Endothelial cell (in vitro differentiated cells): Measurements from ENCODE around the gene UBAC1. TPM values are rescaled to one million over a fixed set of nuclear protein-coding genes. Genes with fewer than 3 reads are reported as not detected.
"Not testable (repeated sequence)": the region's sequence is repeated elsewhere in the genome, so short reads cannot be mapped to it uniquely, and the experiment has no call there.

ENCODE experiments used
- DNase-seq: peaks from one replicate; pipeline ENCODE4 v3.0.0; 2021; ENCODE audit warnings: low spot score
- H3K27ac Mint-ChIP-seq: one replicate; pipeline ENCODE4 v1.8.0; 2021; ENCODE audit warnings: mixed read lengths, inconsistent platforms; ENCODE audit not compliant: unreplicated experiment
- H3K27me3 Mint-ChIP-seq: one replicate; pipeline ENCODE4 v1.8.0; 2021; ENCODE audit warnings: mild to moderate bottlenecking, moderate library complexity, mixed read lengths, inconsistent platforms; ENCODE audit not compliant: unreplicated experiment
- H3K36me3 Mint-ChIP-seq: one replicate; pipeline ENCODE4 v1.8.0; 2021; ENCODE audit warnings: mild to moderate bottlenecking, low read depth, mixed read lengths, inconsistent platforms; ENCODE audit not compliant: unreplicated experiment
- H3K4me1 Mint-ChIP-seq: one replicate; pipeline ENCODE4 v1.8.0; 2021; ENCODE audit warnings: mild to moderate bottlenecking, mixed read lengths, inconsistent platforms; ENCODE audit not compliant: unreplicated experiment
- H3K4me3 Mint-ChIP-seq: one replicate; pipeline ENCODE4 v1.8.0; 2021; ENCODE audit warnings: mild to moderate bottlenecking, mixed read lengths, inconsistent platforms; ENCODE audit not compliant: unreplicated experiment
- H3K9me3 Mint-ChIP-seq: one replicate; pipeline ENCODE4 v1.8.0; 2021; ENCODE audit warnings: mixed read lengths, inconsistent platforms; ENCODE audit not compliant: unreplicated experiment
- total RNA-seq: library from RNA; stranded (reverse); fragmentation: NEBNext Ultra II Directional; extraction: Animal tissue kit (Norgen Biotek cat#: 25700); gene quantifications from one replicate; pipeline ENCODE4 v1.2.1, GENCODE V29; 2021; ENCODE audit not compliant: unreplicated experiment
- TF ChIP-seq, protein P1 (sequence below): fragments of 200-600 bp; sonication (generic); IDR thresholded peaks from one replicate; pipeline ENCODE4 v1.5.0; 2021; ENCODE audit warnings: antibody characterized with exemption; ENCODE audit not compliant: unreplicated experiment

UBAC1 gene
- total RNA-seq, 1 donor from 2014 or later: 46.8 TPM

DNA sequence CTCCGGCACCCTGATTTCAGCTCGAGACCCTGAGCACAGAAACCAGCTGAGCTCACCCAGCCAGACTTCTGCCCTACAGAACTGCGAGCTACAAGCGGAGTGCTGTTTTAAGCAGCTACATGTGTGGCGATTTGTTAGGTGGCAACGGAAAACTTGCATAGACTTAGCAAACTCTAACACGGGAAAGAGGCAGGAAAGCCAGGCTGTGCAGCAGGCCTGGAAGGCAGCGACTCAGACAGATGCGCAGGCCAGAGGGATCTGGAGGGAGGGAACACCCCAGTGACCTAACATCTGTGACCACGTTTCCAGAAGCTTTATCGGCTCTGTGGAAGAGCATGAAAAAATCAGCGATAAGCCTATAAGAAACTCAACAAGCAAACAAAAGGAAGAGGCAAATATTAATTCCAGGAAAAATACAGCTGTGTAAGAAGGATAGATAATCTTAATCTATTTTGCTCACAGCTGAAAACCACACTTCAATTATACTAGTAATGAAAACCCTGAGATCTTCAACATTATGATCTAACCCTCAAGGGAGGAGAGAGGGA, 11.0 kb downstream of the UBAC1 start:
- Mint-ChIP-seq H3K36me3 (peaks cover 35% of the 10 kb centered on the region), H3K9me3 (no peaks in the 10 kb centered on the region), H3K4me3 (no peak overlapping the region), H3K27ac (no peak overlapping the region), H3K4me1 (no peaks in the 10 kb centered on the region), H3K27me3 (peaks cover 1% of the 10 kb centered on the region)
- TF ChIP-seq, protein P1, sequence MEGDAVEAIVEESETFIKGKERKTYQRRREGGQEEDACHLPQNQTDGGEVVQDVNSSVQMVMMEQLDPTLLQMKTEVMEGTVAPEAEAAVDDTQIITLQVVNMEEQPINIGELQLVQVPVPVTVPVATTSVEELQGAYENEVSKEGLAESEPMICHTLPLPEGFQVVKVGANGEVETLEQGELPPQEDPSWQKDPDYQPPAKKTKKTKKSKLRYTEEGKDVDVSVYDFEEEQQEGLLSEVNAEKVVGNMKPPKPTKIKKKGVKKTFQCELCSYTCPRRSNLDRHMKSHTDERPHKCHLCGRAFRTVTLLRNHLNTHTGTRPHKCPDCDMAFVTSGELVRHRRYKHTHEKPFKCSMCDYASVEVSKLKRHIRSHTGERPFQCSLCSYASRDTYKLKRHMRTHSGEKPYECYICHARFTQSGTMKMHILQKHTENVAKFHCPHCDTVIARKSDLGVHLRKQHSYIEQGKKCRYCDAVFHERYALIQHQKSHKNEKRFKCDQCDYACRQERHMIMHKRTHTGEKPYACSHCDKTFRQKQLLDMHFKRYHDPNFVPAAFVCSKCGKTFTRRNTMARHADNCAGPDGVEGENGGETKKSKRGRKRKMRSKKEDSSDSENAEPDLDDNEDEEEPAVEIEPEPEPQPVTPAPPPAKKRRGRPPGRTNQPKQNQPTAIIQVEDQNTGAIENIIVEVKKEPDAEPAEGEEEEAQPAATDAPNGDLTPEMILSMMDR: no peak
- DNase-seq: no peak

DNA sequence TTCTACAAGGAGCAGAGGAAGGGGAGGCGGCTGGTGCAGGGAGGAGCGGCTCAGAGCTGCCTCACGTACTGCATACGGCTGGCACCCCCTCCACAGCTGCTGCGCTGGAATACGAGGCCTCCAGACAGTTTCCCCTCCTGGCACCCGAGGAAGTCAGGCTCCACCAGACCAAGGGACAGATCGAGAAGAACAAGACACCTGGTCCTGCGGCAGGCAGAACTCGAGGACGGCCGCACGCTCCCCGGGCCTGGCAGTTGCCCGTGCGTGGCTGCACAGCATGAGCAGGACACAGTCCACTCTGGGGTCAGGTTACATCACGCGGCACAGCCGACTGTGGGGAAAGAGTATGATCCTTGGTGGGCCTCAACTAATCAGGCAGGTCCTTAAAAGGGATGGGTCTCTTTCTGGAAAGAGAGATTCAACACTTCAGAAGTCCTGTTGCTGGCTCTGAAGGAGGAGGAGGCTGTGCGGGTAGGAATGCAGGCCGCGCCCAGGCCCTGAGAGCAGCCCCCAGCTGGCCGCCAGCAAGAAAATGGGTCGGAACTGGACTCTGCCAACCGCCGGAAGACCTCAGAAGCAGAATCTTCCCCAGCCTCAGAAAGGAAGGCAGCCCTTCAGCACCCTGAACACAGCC, 11.6 kb downstream of the UBAC1 start:
- no peak overlapping the region for H3K27ac Mint-ChIP-seq
- no peak for DNase-seq

DNA sequence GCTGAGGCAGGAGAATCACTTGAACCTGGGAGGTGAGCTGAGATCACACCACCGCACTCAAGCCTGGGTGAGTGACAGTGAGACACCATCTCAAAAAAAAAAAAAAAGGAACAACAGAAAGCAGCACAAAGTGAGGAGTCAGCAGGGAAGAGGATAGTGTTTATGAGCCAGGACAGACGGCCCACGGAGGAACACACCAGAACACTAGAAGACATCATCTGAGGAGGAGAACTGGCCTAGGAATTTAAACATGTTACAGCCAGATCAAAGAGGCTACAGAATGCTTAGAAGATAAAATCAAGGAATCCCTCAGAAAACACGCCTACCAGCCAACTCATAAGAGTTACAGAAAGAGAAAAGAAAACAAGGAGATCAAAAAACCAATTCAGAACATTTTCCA, 12.2 kb downstream of the UBAC1 start:
- TF ChIP-seq, protein P1: no peak
- no peak overlapping the region for H3K4me3 Mint-ChIP-seq
- DNase-seq: no peak
- no peaks in the 10 kb centered on the region for H3K4me1 Mint-ChIP-seq
- H3K36me3 Mint-ChIP-seq: peaks cover 41% of the 10 kb centered on the region
- no peak overlapping the region for H3K27ac Mint-ChIP-seq
- no peaks in the 10 kb centered on the region for H3K9me3 Mint-ChIP-seq
- H3K27me3 Mint-ChIP-seq: peaks cover 1% of the 10 kb centered on the region

More for the DNA sequence above, 11.6 kb downstream of the UBAC1 start:
- Mint-ChIP-seq H3K9me3 (no peaks in the 10 kb centered on the region), H3K27me3 (peaks cover 1% of the 10 kb centered on the region), H3K4me3 (no peak overlapping the region), H3K4me1 (no peaks in the 10 kb centered on the region), H3K36me3 (peaks cover 38% of the 10 kb centered on the region)
- TF ChIP-seq, protein P1: no peak

DNA sequence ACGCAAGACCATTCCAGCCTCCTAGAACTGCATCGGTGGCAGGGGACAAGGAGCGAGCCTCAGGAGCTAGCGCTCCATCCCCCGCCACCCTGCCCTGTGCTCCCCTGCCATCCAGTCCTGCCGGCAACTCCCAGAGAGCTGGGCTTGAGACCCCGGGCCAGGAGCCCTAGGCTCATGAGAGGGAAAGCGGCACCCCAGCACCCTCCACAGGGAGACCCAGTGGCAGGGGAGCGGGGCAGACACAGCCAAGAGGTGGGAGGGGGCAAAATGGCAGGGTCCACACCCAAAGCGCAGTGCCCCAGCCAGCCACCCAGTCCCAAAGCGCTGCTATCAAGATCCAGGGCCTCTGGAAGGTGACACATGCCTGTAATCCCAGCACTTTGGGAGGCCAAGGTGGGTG, 12.7 kb downstream of the UBAC1 start:
- Mint-ChIP-seq H3K9me3 (no peaks in the 10 kb centered on the region), H3K36me3 (peaks cover 44% of the 10 kb centered on the region), H3K27me3 (peaks cover 4% of the 10 kb centered on the region), H3K27ac (no peak overlapping the region), H3K4me3 (no peak overlapping the region), H3K4me1 (no peaks in the 10 kb centered on the region)
- TF ChIP-seq, protein P1: no peak
- no peak for DNase-seq

DNA sequence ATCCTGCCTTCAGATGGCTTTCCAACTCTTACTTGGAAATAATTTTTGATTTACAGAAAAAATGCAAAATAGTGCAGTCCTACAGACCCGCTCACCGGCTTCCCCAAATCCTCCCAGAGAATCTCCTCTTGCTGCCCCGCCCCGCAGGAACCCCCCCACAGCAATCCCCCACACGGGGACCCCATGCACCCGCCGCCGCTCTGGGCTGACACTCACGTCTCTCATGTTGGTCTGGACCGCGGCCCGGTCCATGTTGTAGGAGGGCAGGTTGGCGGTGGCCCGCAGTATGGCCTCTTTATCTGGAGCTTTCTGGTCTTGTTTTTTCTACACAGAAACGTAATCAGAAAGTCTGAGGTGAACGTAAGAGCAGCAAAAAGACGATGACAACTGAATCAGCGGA, 13.6 kb downstream of the UBAC1 start:
- H3K36me3 Mint-ChIP-seq: peaks cover 45% of the 10 kb centered on the region
- no peak overlapping the region for H3K27ac Mint-ChIP-seq

DNA sequence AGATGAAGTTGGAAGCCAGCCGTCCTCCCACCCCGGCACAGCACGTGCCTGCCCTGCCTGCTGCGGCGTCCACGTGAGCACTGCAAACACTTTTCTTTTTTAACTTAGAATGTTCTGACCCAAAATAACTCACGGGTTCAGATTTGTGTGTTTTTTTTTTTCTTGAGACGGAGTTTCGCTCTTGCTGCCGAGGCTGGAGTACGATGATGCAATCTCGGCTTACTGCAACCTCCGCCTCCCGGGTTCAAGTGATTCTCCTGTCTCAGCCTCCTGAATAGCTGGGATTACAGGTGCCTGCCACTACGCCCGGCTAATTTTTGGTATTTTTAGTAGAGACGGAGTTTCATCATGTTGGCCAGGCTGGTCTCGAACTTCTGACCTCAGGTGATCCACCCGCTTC, 14.1 kb downstream of the UBAC1 start:
- H3K9me3 Mint-ChIP-seq, DNase-seq, H3K4me1 Mint-ChIP-seq, H3K27me3 Mint-ChIP-seq, H3K4me3 Mint-ChIP-seq, H3K27ac Mint-ChIP-seq: not testable (repeated sequence)
- peaks cover 43% of the 10 kb centered on the region for H3K36me3 Mint-ChIP-seq

More for the DNA sequence above, 13.6 kb downstream of the UBAC1 start:
- Mint-ChIP-seq H3K4me3 (no peak overlapping the region), H3K9me3 (no peaks in the 10 kb centered on the region), H3K27me3 (peaks cover 4% of the 10 kb centered on the region), H3K4me1 (no peaks in the 10 kb centered on the region)
- TF ChIP-seq, protein P1: no peak
- no peak for DNase-seq
